HL-60 (cell line): ENCODE data around the gene TLE2.

ENCODE experiments used
- CTCF ChIP-seq: IDR thresholded peaks from one replicate; pipeline ENCODE4 v1.5.1; 2011; ENCODE audit warnings: low read length, control low read depth, inconsistent platforms; ENCODE audit not compliant: insufficient read depth
- POLR2AphosphoS5 ChIP-seq: IDR thresholded peaks from 2 replicates; pipeline ENCODE4 v1.6.1; 2012; ENCODE audit warnings: low read depth

GRCh38 chr19:3071768-3072167, 42.7 kb upstream of the TLE2 start:
- no peak for TF ChIP-seq CTCF
- no peak for TF ChIP-seq POLR2AphosphoS5
